Measurements from ENCODE around the gene STAC2.
"Not testable (repeated sequence)": the region's sequence is repeated elsewhere in the genome, so short reads cannot be mapped to it uniquely, and the experiment has no call there.

Gene STAC2

GRCh38 chr17:39225308-39225958 is at the start of gene STAC2:
STAC2 (minus strand) TSS chr17:39225945; CDS start chr17:39225502, 443 bp downstream.
- no peak for DNase-seq (ENCODE audit: low read depth)

GRCh38 chr17:39271546-39271945 is 45.8 kb upstream of the STAC2 start:
- DNase-seq (ENCODE audit: low read depth): no peak

- peak; percentile 90 for DNase-seq (ENCODE audit: low read depth)
These were observed 45.2 kb upstream of the STAC2 start for GRCh38 chr17:39270923-39271322.

- DNase-seq (ENCODE audit: low read depth): no peak
These were observed 38.4 kb upstream of the STAC2 start for GRCh38 chr17:39264119-39264518.

- DNase-seq (ENCODE audit: low read depth): no peak
These were observed 35.5 kb upstream of the STAC2 start for GRCh38 chr17:39261286-39261685.

- DNase-seq (ENCODE audit: low read depth): no peak
These were observed 27.2 kb upstream of the STAC2 start for GRCh38 chr17:39252788-39253460.

GRCh38 chr17:39251997-39252396 is 26.3 kb upstream of the STAC2 start:
- DNase-seq (ENCODE audit: low read depth): no peak

GRCh38 chr17:39250076-39250475 is 24.3 kb upstream of the STAC2 start:
- DNase-seq (ENCODE audit: low read depth): not testable (repeated sequence)

- no peak for DNase-seq (ENCODE audit: low read depth)
These were observed 20.5 kb upstream of the STAC2 start for GRCh38 chr17:39246274-39246673.

GRCh38 chr17:39244600-39245570 is 19.1 kb upstream of the STAC2 start:
- peak; percentile 63 for DNase-seq (ENCODE audit: low read depth)

GRCh38 chr17:39244016-39244599 is 18.4 kb upstream of the STAC2 start:
- no peak for DNase-seq (ENCODE audit: low read depth)

GRCh38 chr17:39243155-39243554 is 17.4 kb upstream of the STAC2 start:
- no peak for DNase-seq (ENCODE audit: low read depth)

- DNase-seq (ENCODE audit: low read depth): no peak
These were observed 14.9 kb upstream of the STAC2 start for GRCh38 chr17:39240631-39241030.

GRCh38 chr17:39239640-39240314 is 14.0 kb upstream of the STAC2 start:
- DNase-seq (ENCODE audit: low read depth): no peak

GRCh38 chr17:39238311-39238972 is 12.7 kb upstream of the STAC2 start:
- no peak for DNase-seq (ENCODE audit: low read depth)

GRCh38 chr17:39237586-39237985 is 11.8 kb upstream of the STAC2 start:
- no peak for DNase-seq (ENCODE audit: low read depth)

- no peak for DNase-seq (ENCODE audit: low read depth)
These were observed 11.3 kb upstream of the STAC2 start for GRCh38 chr17:39236981-39237441.

GRCh38 chr17:39236450-39236927 is 10.7 kb upstream of the STAC2 start:
- no peak for DNase-seq (ENCODE audit: low read depth)

- peak; percentile 33 for DNase-seq (ENCODE audit: low read depth)
These were observed 10.1 kb upstream of the STAC2 start for GRCh38 chr17:39235555-39236449.
